ENCODE results near the gene SCYL3.
"Not testable (repeated sequence)": the region's sequence is repeated elsewhere in the genome, so short reads cannot be mapped to it uniquely, and the experiment has no call there.

SCYL3 gene

GRCh38 chr1:169866577-169866976 is 27.1 kb downstream of the SCYL3 start:
- H3K27ac ChIP-seq (ENCODE audit: low read length) = no peak overlapping the region
- no peak overlapping the region for H3K9ac ChIP-seq (ENCODE audit: low read depth, low read length)
- no peak overlapping the region for H3K4me3 ChIP-seq (ENCODE audit: low read length)
- no peaks in the 10 kb centered on the region for H3K4me1 ChIP-seq (ENCODE audit: insufficient read depth, low read length)
- no peaks in the 10 kb centered on the region for H3K27me3 ChIP-seq (ENCODE audit: insufficient read depth, low read length)
- peaks cover 90% of the 10 kb centered on the region for H3K36me3 ChIP-seq (ENCODE audit: insufficient read depth, low read depth, low read length)
- no peaks in the 10 kb centered on the region for H3K9me3 ChIP-seq (ENCODE audit: insufficient read depth, low read depth, low read length)

- not testable (repeated sequence) for H3K4me1 ChIP-seq (ENCODE audit: insufficient read depth, low read length); H3K4me3 ChIP-seq (ENCODE audit: low read length); H3K9ac ChIP-seq (ENCODE audit: low read depth, low read length); H3K27me3 ChIP-seq (ENCODE audit: insufficient read depth, low read length); H3K9me3 ChIP-seq (ENCODE audit: insufficient read depth, low read depth, low read length); H3K27ac ChIP-seq (ENCODE audit: low read length)
- peaks cover 91% of the 10 kb centered on the region for H3K36me3 ChIP-seq (ENCODE audit: insufficient read depth, low read depth, low read length)
These were observed 29.2 kb downstream of the SCYL3 start for GRCh38 chr1:169864531-169864930.

DNA sequence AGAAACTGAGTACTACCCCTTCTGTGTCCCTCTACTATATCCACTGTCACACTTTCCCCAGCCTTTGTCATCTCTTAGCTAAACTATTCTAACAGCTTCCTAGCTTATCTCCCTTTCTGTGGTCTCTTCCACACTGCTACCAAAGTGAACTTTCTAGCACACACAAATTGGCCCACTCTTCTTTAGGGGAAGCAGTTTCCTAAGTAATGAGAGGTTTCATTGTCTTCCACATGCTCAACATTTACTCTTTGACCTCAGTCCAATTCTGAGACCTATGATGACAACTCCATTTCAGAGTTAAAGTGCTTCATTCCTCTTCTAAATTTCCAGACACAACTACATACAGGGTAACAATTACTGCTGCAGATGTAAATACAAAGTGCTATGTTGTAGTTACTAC is 32.9 kb downstream of the SCYL3 start:
- H3K36me3 ChIP-seq (ENCODE audit: insufficient read depth, low read depth, low read length) = peaks cover 91% of the 10 kb centered on the region
- H3K9me3 ChIP-seq (ENCODE audit: insufficient read depth, low read depth, low read length) = no peaks in the 10 kb centered on the region
- H3K27me3 ChIP-seq (ENCODE audit: insufficient read depth, low read length) = no peaks in the 10 kb centered on the region
- H3K27ac ChIP-seq (ENCODE audit: low read length) = no peak overlapping the region
- no peaks in the 10 kb centered on the region for H3K4me1 ChIP-seq (ENCODE audit: insufficient read depth, low read length)
- H3K4me3 ChIP-seq (ENCODE audit: low read length) = no peak overlapping the region
- H3K9ac ChIP-seq (ENCODE audit: low read depth, low read length) = no peak overlapping the region

DNA sequence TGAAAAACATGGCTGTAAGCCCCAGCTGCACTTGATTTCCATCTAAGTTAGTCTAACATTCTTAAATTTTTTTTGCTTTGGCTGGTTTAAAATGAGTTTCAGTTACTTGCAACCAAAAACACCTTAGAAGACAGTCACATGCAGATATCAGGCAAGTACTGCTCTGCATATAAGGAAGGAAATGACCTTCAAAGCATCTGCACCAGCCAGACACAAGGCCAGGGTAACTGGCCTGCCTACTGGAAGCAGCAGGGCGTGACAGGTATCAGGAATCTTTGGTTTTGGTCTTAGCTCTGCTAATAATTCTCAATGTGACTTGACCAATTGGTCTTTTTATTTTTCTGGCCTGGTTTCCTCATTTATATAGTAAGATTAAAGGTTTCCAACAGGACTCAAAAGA is 33.5 kb downstream of the SCYL3 start:
- Histone ChIP-seq H3K4me1 (ENCODE audit: insufficient read depth, low read length) (no peaks in the 10 kb centered on the region), H3K36me3 (ENCODE audit: insufficient read depth, low read depth, low read length) (peaks cover 91% of the 10 kb centered on the region), H3K4me3 (ENCODE audit: low read length) (no peak overlapping the region), H3K27me3 (ENCODE audit: insufficient read depth, low read length) (no peaks in the 10 kb centered on the region), H3K27ac (ENCODE audit: low read length) (no peak overlapping the region), H3K9ac (ENCODE audit: low read depth, low read length) (no peak overlapping the region), H3K9me3 (ENCODE audit: insufficient read depth, low read depth, low read length) (no peaks in the 10 kb centered on the region)

DNA sequence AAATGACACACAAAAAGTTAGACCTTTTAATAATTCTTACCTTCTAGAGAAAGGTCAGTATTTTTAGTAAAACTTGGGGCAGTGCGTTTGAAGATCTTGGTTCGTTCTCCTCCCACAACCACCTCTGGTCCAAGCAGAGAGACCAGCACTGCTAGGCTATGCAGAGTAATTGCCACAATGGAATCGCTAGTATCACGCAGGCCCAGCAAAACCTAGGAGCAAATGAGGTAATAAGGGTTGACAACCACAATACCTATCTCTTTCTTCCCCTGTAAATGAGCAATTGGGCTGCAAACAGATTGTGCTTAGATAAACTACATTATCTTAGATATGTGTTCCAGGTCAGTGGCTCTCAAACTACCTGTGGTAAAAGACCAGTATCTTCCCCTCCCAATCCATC is 34.7 kb downstream of the SCYL3 start:
- Histone ChIP-seq H3K4me3 (ENCODE audit: low read length) (no peak overlapping the region), H3K9me3 (ENCODE audit: insufficient read depth, low read depth, low read length) (no peaks in the 10 kb centered on the region), H3K27me3 (ENCODE audit: insufficient read depth, low read length) (no peaks in the 10 kb centered on the region), H3K36me3 (ENCODE audit: insufficient read depth, low read depth, low read length) (peaks cover 93% of the 10 kb centered on the region), H3K9ac (ENCODE audit: low read depth, low read length) (no peak overlapping the region), H3K27ac (ENCODE audit: low read length) (no peak overlapping the region), H3K4me1 (ENCODE audit: insufficient read depth, low read length) (no peaks in the 10 kb centered on the region)

DNA sequence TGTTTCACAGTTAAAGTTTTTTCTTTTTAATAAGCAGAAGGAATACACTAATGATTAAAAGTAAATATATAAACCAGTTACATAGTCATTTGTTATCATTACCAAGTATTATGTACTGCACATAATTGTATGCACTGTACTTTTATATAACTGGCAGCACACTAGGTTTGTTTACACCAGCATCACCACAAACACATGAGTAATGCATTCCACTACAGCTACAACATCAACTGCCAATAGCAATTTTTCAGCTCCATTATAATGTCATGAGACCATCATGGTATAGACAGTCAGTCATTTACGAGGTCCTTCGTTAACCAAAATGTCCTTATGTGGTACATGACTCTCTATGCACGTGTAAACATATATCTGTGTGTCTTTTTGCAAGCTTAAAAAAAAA is 35.2 kb downstream of the SCYL3 start:
- Histone ChIP-seq H3K27ac (ENCODE audit: low read length) (no peak overlapping the region), H3K27me3 (ENCODE audit: insufficient read depth, low read length) (no peaks in the 10 kb centered on the region), H3K9me3 (ENCODE audit: insufficient read depth, low read depth, low read length) (no peaks in the 10 kb centered on the region), H3K4me1 (ENCODE audit: insufficient read depth, low read length) (no peaks in the 10 kb centered on the region), H3K36me3 (ENCODE audit: insufficient read depth, low read depth, low read length) (peaks cover 93% of the 10 kb centered on the region), H3K4me3 (ENCODE audit: low read length) (no peak overlapping the region), H3K9ac (ENCODE audit: low read depth, low read length) (no peak overlapping the region)

DNA sequence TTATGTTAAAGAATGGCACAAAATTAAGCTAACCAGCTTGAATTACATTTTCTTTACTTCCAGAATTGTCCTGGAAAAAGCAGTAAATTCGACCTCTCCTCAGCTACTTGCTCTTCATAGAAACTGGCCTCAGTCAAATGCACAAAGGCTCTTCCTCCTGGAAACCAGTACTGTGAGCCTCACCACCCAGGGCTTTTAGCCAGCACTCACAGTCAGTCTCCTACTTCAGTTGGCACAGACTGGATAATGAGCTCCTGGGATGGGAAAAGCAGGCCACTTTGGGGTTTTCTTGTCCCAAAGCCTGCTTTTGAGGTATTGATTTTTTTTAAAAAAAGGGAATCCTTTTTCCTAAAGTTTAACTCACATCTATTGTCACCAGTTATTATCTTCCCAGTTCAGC is 40.4 kb downstream of the SCYL3 start:
- no peak overlapping the region for H3K9ac ChIP-seq (ENCODE audit: low read depth, low read length)
- H3K36me3 ChIP-seq (ENCODE audit: insufficient read depth, low read depth, low read length) = peaks cover 96% of the 10 kb centered on the region

GRCh38 chr1:169849346-169850022 is 44.2 kb downstream of the SCYL3 start:
- H3K36me3 ChIP-seq (ENCODE audit: insufficient read depth, low read depth, low read length) = peaks cover 91% of the 10 kb centered on the region
- no peaks in the 10 kb centered on the region for H3K27me3 ChIP-seq (ENCODE audit: insufficient read depth, low read length)
- H3K9ac ChIP-seq (ENCODE audit: low read depth, low read length) = no peak overlapping the region

More for the DNA sequence above, 40.4 kb downstream of the SCYL3 start:
- Histone ChIP-seq H3K27me3 (ENCODE audit: insufficient read depth, low read length) (no peaks in the 10 kb centered on the region), H3K9me3 (ENCODE audit: insufficient read depth, low read depth, low read length) (no peaks in the 10 kb centered on the region), H3K4me1 (ENCODE audit: insufficient read depth, low read length) (no peaks in the 10 kb centered on the region), H3K4me3 (ENCODE audit: low read length) (no peak overlapping the region), H3K27ac (ENCODE audit: low read length) (no peak overlapping the region)

GRCh38 chr1:169848456-169848855 is 45.2 kb downstream of the SCYL3 start:
- Histone ChIP-seq H3K9me3 (ENCODE audit: insufficient read depth, low read depth, low read length) (no peaks in the 10 kb centered on the region), H3K4me1 (ENCODE audit: insufficient read depth, low read length) (no peaks in the 10 kb centered on the region), H3K36me3 (ENCODE audit: insufficient read depth, low read depth, low read length) (peaks cover 91% of the 10 kb centered on the region), H3K4me3 (ENCODE audit: low read length) (no peak overlapping the region), H3K27ac (ENCODE audit: low read length) (no peak overlapping the region), H3K27me3 (ENCODE audit: insufficient read depth, low read length) (no peaks in the 10 kb centered on the region), H3K9ac (ENCODE audit: low read depth, low read length) (no peak overlapping the region)

More at GRCh38 chr1:169849346-169850022, 44.2 kb downstream of the SCYL3 start:
- Histone ChIP-seq H3K4me1 (ENCODE audit: insufficient read depth, low read length) (no peaks in the 10 kb centered on the region), H3K27ac (ENCODE audit: low read length) (no peak overlapping the region), H3K4me3 (ENCODE audit: low read length) (no peak overlapping the region), H3K9me3 (ENCODE audit: insufficient read depth, low read depth, low read length) (no peaks in the 10 kb centered on the region)

- peaks cover 82% of the 10 kb centered on the region for H3K36me3 ChIP-seq (ENCODE audit: insufficient read depth, low read depth, low read length)
These were observed 48.6 kb downstream of the SCYL3 start for GRCh38 chr1:169844941-169845608.

GRCh38 chr1:169838942-169839341 is 54.8 kb downstream of the SCYL3 start:
- H3K9me3 ChIP-seq (ENCODE audit: insufficient read depth, low read depth, low read length) = peaks cover 8% of the 10 kb centered on the region
- H3K27me3 ChIP-seq (ENCODE audit: insufficient read depth, low read length) = no peaks in the 10 kb centered on the region
- peaks cover 68% of the 10 kb centered on the region for H3K36me3 ChIP-seq (ENCODE audit: insufficient read depth, low read depth, low read length)
- H3K4me1 ChIP-seq (ENCODE audit: insufficient read depth, low read length) = no peaks in the 10 kb centered on the region
- H3K4me3 ChIP-seq (ENCODE audit: low read length) = no peak overlapping the region
- H3K9ac ChIP-seq (ENCODE audit: low read depth, low read length) = no peak overlapping the region
- no peak overlapping the region for H3K27ac ChIP-seq (ENCODE audit: low read length)

More at GRCh38 chr1:169844941-169845608, 48.6 kb downstream of the SCYL3 start:
- Histone ChIP-seq H3K4me3 (ENCODE audit: low read length) (no peak overlapping the region), H3K9ac (ENCODE audit: low read depth, low read length) (no peak overlapping the region), H3K4me1 (ENCODE audit: insufficient read depth, low read length) (no peaks in the 10 kb centered on the region), H3K27me3 (ENCODE audit: insufficient read depth, low read length) (no peaks in the 10 kb centered on the region), H3K9me3 (ENCODE audit: insufficient read depth, low read depth, low read length) (no peaks in the 10 kb centered on the region), H3K27ac (ENCODE audit: low read length) (no peak overlapping the region)

GRCh38 chr1:169836198-169836597 is 57.5 kb downstream of the SCYL3 start:
- no peaks in the 10 kb centered on the region for H3K27me3 ChIP-seq (ENCODE audit: insufficient read depth, low read length)
- peaks cover 70% of the 10 kb centered on the region for H3K36me3 ChIP-seq (ENCODE audit: insufficient read depth, low read depth, low read length)
- H3K9me3 ChIP-seq (ENCODE audit: insufficient read depth, low read depth, low read length) = peaks cover 8% of the 10 kb centered on the region
- H3K9ac ChIP-seq (ENCODE audit: low read depth, low read length) = no peak overlapping the region
- H3K27ac ChIP-seq (ENCODE audit: low read length) = no peak overlapping the region
- H3K4me1 ChIP-seq (ENCODE audit: insufficient read depth, low read length) = no peaks in the 10 kb centered on the region
- H3K4me3 ChIP-seq (ENCODE audit: low read length) = no peak overlapping the region
